B cell (primary cell): ENCODE measurements around the gene ERBB4. TPM values are rescaled to one million over a fixed set of nuclear protein-coding genes. Genes with fewer than 3 reads are reported as not detected.
A peak's percentile ranks its signal among the peaks of the same experiment; 100 is the strongest.

ENCODE experiments used
- ATAC-seq: fragments of 200-7000 bp; cut with Tn5 transposase; one replicate; pipeline ENCODE4 v1.10.0; 2021; ENCODE audit warnings: low read depth, mild to moderate bottlenecking, moderate number of reproducible peaks, moderate library complexity
- CTCF ChIA-PET: fragments of 350-600 bp; sonication (Branson Sonifier 250); formaldehyde crosslinking; loops from one replicate; lab custom pipeline; 2021; ENCODE audit warnings: antibody characterized with exemption, inconsistent platforms; lab: Charles Lee
- POLR2A ChIA-PET: fragments of 350-600 bp; sonication (Branson Sonifier 250); formaldehyde crosslinking; loops from one replicate; lab custom pipeline; 2021; ENCODE audit warnings: antibody characterized with exemption; lab: Charles Lee
- DNase-seq: peaks from one replicate; pipeline ENCODE4 v3.0.0; 2013
- H2AFZ ChIP-seq: 2 replicates; pipeline ENCODE4 v1.6.1; 2012; ENCODE audit warnings: mild to moderate bottlenecking, low read depth, low read length; ENCODE audit not compliant: insufficient read depth, poor library complexity, severe bottlenecking
- H3K27ac ChIP-seq, 2 donors: 1 replicate in 1 of 2; 2 replicates in 1 of 2; pipeline ENCODE4 v1.5.1; 2012 to 2013; ENCODE audit warnings: low read length in 2 of 2, mild to moderate bottlenecking in 2 of 2, moderate library complexity in 1 of 2
- H3K27me3 ChIP-seq, 4 experiments: fragments of 200-600 bp in 1 of 4; sonication (generic) in 1 of 4; replicated peaks in 1 of 4; 1 replicate in 2 of 4; 2 replicates in 2 of 4; pipeline versions ENCODE4 v1.6.1 to v1.7.0; 2013 to 2016; ENCODE audit warnings: low read length in 3 of 4, mild to moderate bottlenecking in 2 of 4, mixed read lengths in 1 of 4, moderate library complexity in 1 of 4; ENCODE audit not compliant: insufficient read depth in 4 of 4, control insufficient read depth in 3 of 4; ENCODE audit errors: control extremely low read depth in 1 of 4
- H3K36me3 ChIP-seq, 2 experiments: replicated peaks in 1 of 2; 1 replicate in 1 of 2; 2 replicates in 1 of 2; pipeline versions ENCODE4 v1.6.1 to v1.7.1; 2013; ENCODE audit warnings: low read length in 1 of 2; ENCODE audit not compliant: insufficient read depth in 2 of 2, control insufficient read depth in 1 of 2; ENCODE audit errors: control extremely low read depth in 1 of 2, extremely low read depth in 1 of 2
- H3K4me1 ChIP-seq, 2 donors: fragments of 200-600 bp in 1 of 2; sonication (generic) in 1 of 2; 1 replicate in 1 of 2; 2 replicates in 1 of 2; pipeline versions ENCODE4 v1.5.1 to v1.6.1; 2013 to 2017; ENCODE audit warnings: low read length in 2 of 2; ENCODE audit not compliant: control insufficient read depth in 2 of 2, insufficient read depth in 2 of 2
- H3K4me2 ChIP-seq: replicated peaks from 2 replicates; pipeline ENCODE3; 2012; ENCODE audit warnings: mild to moderate bottlenecking, low read depth, low read length; ENCODE audit not compliant: poor library complexity, severe bottlenecking
- H3K4me3 ChIP-seq, 5 experiments: fragments of 200-600 bp in 1 of 5; sonication (generic) in 1 of 5; 1 replicate in 3 of 5; 2 replicates in 2 of 5; pipeline versions ENCODE4 v1.5.1 to v1.7.0; 2011 to 2016; ENCODE audit warnings: low read length in 4 of 5, mild to moderate bottlenecking in 4 of 5, low read depth in 2 of 5, control low read depth in 1 of 5, moderate library complexity in 1 of 5; ENCODE audit not compliant: insufficient read depth in 1 of 5; ENCODE audit errors: control extremely low read depth in 1 of 5, extremely low read depth in 1 of 5
- H3K79me2 ChIP-seq: fragments of 200-600 bp; sonication (generic); one replicate; pipeline ENCODE4 v1.6.0; 2016; ENCODE audit warnings: low read length; ENCODE audit not compliant: control insufficient read depth, insufficient read depth
- H3K9ac ChIP-seq: fragments of 200-600 bp; sonication (generic); 2 replicates; pipeline ENCODE4 v1.6.1; 2017; ENCODE audit warnings: mild to moderate bottlenecking, low read length, moderate library complexity
- H3K9me3 ChIP-seq, 3 donors: one replicate each; pipeline versions ENCODE4 v1.6.1 to v1.7.1; 2013; ENCODE audit warnings: low read length in 2 of 3; ENCODE audit not compliant: control insufficient read depth in 2 of 3, insufficient read depth in 1 of 3; ENCODE audit errors: control extremely low read depth in 1 of 3
- H4K20me1 ChIP-seq: 2 replicates; pipeline ENCODE4 v1.6.0; 2012; ENCODE audit warnings: mild to moderate bottlenecking, low read length; ENCODE audit not compliant: insufficient read depth, control insufficient read depth, poor library complexity, severe bottlenecking
- H3K27ac Mint-ChIP-seq: one replicate; pipeline ENCODE4 v1.8.0; 2021; ENCODE audit warnings: mixed read lengths
- H3K27me3 Mint-ChIP-seq: one replicate; pipeline ENCODE4 v1.8.0; 2021; ENCODE audit warnings: mixed read lengths
- H3K4me1 Mint-ChIP-seq: one replicate; pipeline ENCODE4 v1.8.0; 2021; ENCODE audit warnings: mixed read lengths
- H3K4me3 Mint-ChIP-seq: one replicate; pipeline ENCODE4 v1.8.0; 2021; ENCODE audit warnings: mixed read lengths
- H3K9me3 Mint-ChIP-seq: one replicate; pipeline ENCODE4 v1.8.0; 2022; ENCODE audit warnings: mixed read lengths; ENCODE audit not compliant: insufficient read depth
- EZH2 ChIP-seq: IDR thresholded peaks from 2 replicates; pipeline ENCODE4 v1.6.1; 2012; ENCODE audit warnings: borderline replicate concordance, low read depth, mild to moderate bottlenecking, moderate library complexity, low read length; ENCODE audit not compliant: insufficient read depth, poor library complexity, severe bottlenecking
- WGBS: methylation state at CpG from one replicate; pipeline ENCODE4 v1.1.5; 2013; ENCODE audit warnings: missing lambda C conversion rate; ENCODE audit not compliant: insufficient coverage; 5-methylcytosine and 5-hydroxymethylcytosine counted together
- intact Hi-C: fragments of 100-400 bp; cut with micrococcal nuclease; formaldehyde crosslinking; loops from one replicate; pipeline ENCODE4 v1.10.0; 2022
- polyA minus RNA-seq: library from RNA; depleted of rRNA, polyadenylated mRNA; stranded (reverse); fragments of >200 nt; gene quantifications from 2 replicates; pipeline ENCODE4 v1.2.3, GENCODE V29; 2012
- polyA plus RNA-seq: library from polyadenylated mRNA; depleted of rRNA; stranded (reverse); fragments of >200 nt; gene quantifications from 2 replicates; pipeline ENCODE4 v1.2.3, GENCODE V29; 2012
- total RNA-seq, 2 donors: library from RNA; stranded (reverse); fragments of 120-200 nt in 1 of 2; gene quantifications; 1 replicate in 1 of 2; 2 replicates in 1 of 2; pipeline versions ENCODE4 v1.2.3 to v1.2.4, GENCODE V29; 2013 to 2022
- TF ChIP-seq, protein P1 (sequence below): fragments of 200-600 bp; IDR thresholded peaks from one replicate; pipeline ENCODE4 v1.8.0; 2022; ENCODE audit warnings: antibody characterized with exemption, mild to moderate bottlenecking

ERBB4 gene
- not detected in 2 replicates for total RNA-seq
- total RNA-seq (2013) = 0.79 TPM
- not detected in 2 replicates for polyA plus RNA-seq
- polyA minus RNA-seq = not detected in 2 replicates

DNA sequence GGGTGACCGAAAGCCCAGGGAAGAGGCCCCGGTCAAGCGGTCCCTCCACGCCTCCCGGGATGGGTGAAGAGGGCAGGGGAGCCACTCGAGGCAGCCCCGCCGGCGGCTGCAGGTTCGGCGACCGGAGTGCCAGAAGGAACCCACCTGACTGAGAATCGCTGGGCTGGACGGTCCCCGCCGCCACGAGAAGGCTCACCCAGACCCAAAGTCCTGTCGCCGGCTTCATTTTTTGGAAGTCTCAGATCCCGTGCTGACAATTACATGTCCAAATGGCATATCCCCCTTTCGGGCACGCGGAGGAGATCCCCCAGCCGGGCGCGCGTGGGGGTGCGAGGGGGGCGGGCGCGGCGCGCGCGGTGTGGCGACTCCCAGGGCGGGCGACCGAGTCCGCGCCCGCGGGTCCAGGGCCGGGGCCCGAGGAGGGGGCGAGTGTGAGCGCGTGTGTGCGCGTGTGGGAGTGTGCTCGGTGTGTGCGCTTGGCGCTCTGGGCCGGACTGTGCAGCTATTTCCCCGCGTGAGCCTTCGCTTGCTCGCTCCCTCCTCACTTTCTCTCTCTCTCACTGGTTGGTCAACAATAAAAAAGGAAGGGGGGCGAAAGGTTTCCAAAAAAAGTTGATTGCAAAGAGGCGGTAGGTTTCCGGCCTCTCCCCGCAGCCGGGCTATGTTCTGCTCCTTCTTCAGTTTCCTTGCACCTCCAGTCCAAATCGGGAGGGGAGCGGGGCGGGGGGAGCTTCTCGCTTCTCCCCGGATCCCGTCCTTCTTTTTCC lies at the start of gene ERBB4:
Gene ERBB4, minus strand, starts transcription at position 498 of the 767 bp plus-strand sequence. Its CDS starts 272 bp downstream, at position 226.
- ATAC-seq = no peak
- intact Hi-C loops = no loop called here
- Histone ChIP-seq H3K27ac (no peak within 1 kb of the TSS), H3K4me2 (peak within 1 kb of the TSS; percentile 62), H3K79me2 (no peaks in the 10 kb centered on the region), H4K20me1 (no peaks in the 10 kb centered on the region), H3K36me3 (no peaks in the 10 kb centered on the region), H3K9ac (no peak within 1 kb of the TSS), H3K27me3 (peaks cover 0 to 33% (median 26%) of the 10 kb centered on the region in 4 experiments), H3K9me3 (peaks cover 0 to 3% (median 1%) of the 10 kb centered on the region in 3 donors), H2AFZ (peak within 1 kb of the TSS; percentile 46), H3K4me3 (peak within 1 kb of the TSS in 1 of 5 experiments; percentile 21), H3K4me1 (peaks cover 18 to 30% of the 10 kb centered on the region in 2 donors)
- H3K4me3 Mint-ChIP-seq = peak within 1 kb of the TSS; percentile 67
- H3K4me1 Mint-ChIP-seq = peaks cover 12% of the 10 kb centered on the region
- peaks cover 62% of the 10 kb centered on the region for H3K27me3 Mint-ChIP-seq
- ChIA-PET CTCF (no interaction called here), POLR2A (no interaction called here)
- TF ChIP-seq, protein P1, sequence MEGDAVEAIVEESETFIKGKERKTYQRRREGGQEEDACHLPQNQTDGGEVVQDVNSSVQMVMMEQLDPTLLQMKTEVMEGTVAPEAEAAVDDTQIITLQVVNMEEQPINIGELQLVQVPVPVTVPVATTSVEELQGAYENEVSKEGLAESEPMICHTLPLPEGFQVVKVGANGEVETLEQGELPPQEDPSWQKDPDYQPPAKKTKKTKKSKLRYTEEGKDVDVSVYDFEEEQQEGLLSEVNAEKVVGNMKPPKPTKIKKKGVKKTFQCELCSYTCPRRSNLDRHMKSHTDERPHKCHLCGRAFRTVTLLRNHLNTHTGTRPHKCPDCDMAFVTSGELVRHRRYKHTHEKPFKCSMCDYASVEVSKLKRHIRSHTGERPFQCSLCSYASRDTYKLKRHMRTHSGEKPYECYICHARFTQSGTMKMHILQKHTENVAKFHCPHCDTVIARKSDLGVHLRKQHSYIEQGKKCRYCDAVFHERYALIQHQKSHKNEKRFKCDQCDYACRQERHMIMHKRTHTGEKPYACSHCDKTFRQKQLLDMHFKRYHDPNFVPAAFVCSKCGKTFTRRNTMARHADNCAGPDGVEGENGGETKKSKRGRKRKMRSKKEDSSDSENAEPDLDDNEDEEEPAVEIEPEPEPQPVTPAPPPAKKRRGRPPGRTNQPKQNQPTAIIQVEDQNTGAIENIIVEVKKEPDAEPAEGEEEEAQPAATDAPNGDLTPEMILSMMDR = no peak
- TF ChIP-seq EZH2 = no peak
- DNase-seq = peak; percentile 5
- no peak within 1 kb of the TSS for H3K27ac Mint-ChIP-seq
- WGBS = 3% methylated on average over 56 of the region's 69 CpGs
- H3K9me3 Mint-ChIP-seq = no peaks in the 10 kb centered on the region

DNA sequence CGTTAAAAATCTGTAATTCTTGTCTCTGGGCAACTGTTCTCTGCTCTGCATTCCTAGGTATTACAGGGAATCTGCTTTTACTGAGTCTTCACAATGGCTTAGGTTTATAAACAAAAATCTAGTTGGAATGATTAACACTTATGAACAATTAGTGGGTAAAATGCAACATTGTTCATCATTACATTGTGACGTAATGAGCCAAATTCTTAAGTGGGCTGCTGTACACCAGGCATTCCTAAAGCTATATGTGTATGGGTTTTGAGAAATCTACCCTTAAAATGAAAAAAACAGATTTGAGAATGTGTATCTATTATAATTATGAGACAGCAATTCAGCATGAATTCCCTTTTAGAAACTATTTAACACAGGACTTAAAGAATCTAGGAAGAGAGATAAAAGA lies 41.5 kb upstream of the ERBB4 start:
- POLR2A ChIA-PET = no interaction called here
- TF ChIP-seq, protein P1 = no peak
- no peak for TF ChIP-seq EZH2
- no CpG with 5 or more reads among the region's 2 CpGs for WGBS
- Histone ChIP-seq H3K79me2 (no peaks in the 10 kb centered on the region), H3K9ac (no peak overlapping the region), H3K9me3 (no peaks in the 10 kb centered on the region), H3K4me1 (no peaks in the 10 kb centered on the region), H2AFZ (no peak overlapping the region), H3K4me2 (no peak overlapping the region), H4K20me1 (no peaks in the 10 kb centered on the region), H3K4me3 (no peak overlapping the region), H3K27ac (no peak overlapping the region), H3K27me3 (no peaks in the 10 kb centered on the region), H3K36me3 (no peaks in the 10 kb centered on the region)
- intact Hi-C loops = no loop called here
- DNase-seq (no peak), ATAC-seq (no peak)
- Mint-ChIP-seq H3K4me1 (no peaks in the 10 kb centered on the region), H3K27ac (no peak overlapping the region), H3K4me3 (no peak overlapping the region), H3K27me3 (peaks cover 10% of the 10 kb centered on the region), H3K9me3 (peaks cover 5% of the 10 kb centered on the region)
- CTCF ChIA-PET = interaction anchor here (0.7 kb wide), 1 partner anchor 14 kb away, joined by 3 read pairs; no protein-coding TSS in a partner anchor
